ENCODE data around the gene CD300LB.
"Not testable (repeated sequence)": the region's sequence is repeated elsewhere in the genome, so short reads cannot be mapped to it uniquely, and the experiment has no call there.

The CD300LB gene

GRCh38 chr17:74561586-74561985, 30.3 kb upstream of the CD300LB start:
- H3K4me3 Mint-ChIP-seq: no peak overlapping the region
- peaks cover 28% of the 10 kb centered on the region for H3K27me3 Mint-ChIP-seq (ENCODE audit: low read depth)
- no peak overlapping the region for H3K27ac Mint-ChIP-seq
- no peaks in the 10 kb centered on the region for H3K36me3 Mint-ChIP-seq (ENCODE audit: low read depth)
- peaks cover 4% of the 10 kb centered on the region for H3K4me1 Mint-ChIP-seq (ENCODE audit: low read depth)
- H3K9me3 Mint-ChIP-seq: no peaks in the 10 kb centered on the region

- Mint-ChIP-seq H3K9me3 (no peaks in the 10 kb centered on the region), H3K27me3 (ENCODE audit: low read depth) (peaks cover 42% of the 10 kb centered on the region), H3K4me3 (no peak overlapping the region), H3K27ac (no peak overlapping the region), H3K36me3 (ENCODE audit: low read depth) (no peaks in the 10 kb centered on the region), H3K4me1 (ENCODE audit: low read depth) (peaks cover 7% of the 10 kb centered on the region)
Measured at GRCh38 chr17:74558882-74559519, 27.7 kb upstream of the CD300LB start.

- H3K4me3 Mint-ChIP-seq; H3K9me3 Mint-ChIP-seq; H3K4me1 Mint-ChIP-seq (ENCODE audit: low read depth); H3K36me3 Mint-ChIP-seq (ENCODE audit: low read depth); H3K27ac Mint-ChIP-seq: not testable (repeated sequence)
- peaks cover 42% of the 10 kb centered on the region for H3K27me3 Mint-ChIP-seq (ENCODE audit: low read depth)
Measured at GRCh38 chr17:74558402-74558801, 27.1 kb upstream of the CD300LB start.

GRCh38 chr17:74555427-74555940, 24.2 kb upstream of the CD300LB start:
- Mint-ChIP-seq H3K36me3 (ENCODE audit: low read depth) (no peaks in the 10 kb centered on the region), H3K27ac (no peak overlapping the region), H3K4me1 (ENCODE audit: low read depth) (peaks cover 7% of the 10 kb centered on the region), H3K4me3 (no peak overlapping the region), H3K27me3 (ENCODE audit: low read depth) (peaks cover 44% of the 10 kb centered on the region), H3K9me3 (no peaks in the 10 kb centered on the region)

- Mint-ChIP-seq H3K27me3 (ENCODE audit: low read depth) (peaks cover 44% of the 10 kb centered on the region), H3K4me3 (no peak overlapping the region), H3K9me3 (no peaks in the 10 kb centered on the region), H3K27ac (no peak overlapping the region), H3K36me3 (ENCODE audit: low read depth) (no peaks in the 10 kb centered on the region), H3K4me1 (ENCODE audit: low read depth) (peaks cover 7% of the 10 kb centered on the region)
Measured at GRCh38 chr17:74554909-74555308, 23.6 kb upstream of the CD300LB start.

GRCh38 chr17:74552037-74552436, 20.8 kb upstream of the CD300LB start:
- Mint-ChIP-seq H3K4me1 (ENCODE audit: low read depth) (peaks cover 15% of the 10 kb centered on the region), H3K27me3 (ENCODE audit: low read depth) (peaks cover 30% of the 10 kb centered on the region), H3K27ac (no peak overlapping the region), H3K36me3 (ENCODE audit: low read depth) (no peaks in the 10 kb centered on the region), H3K4me3 (no peak overlapping the region), H3K9me3 (no peaks in the 10 kb centered on the region)

GRCh38 chr17:74550602-74551001, 19.3 kb upstream of the CD300LB start:
- Mint-ChIP-seq H3K4me1 (ENCODE audit: low read depth) (peaks cover 15% of the 10 kb centered on the region), H3K4me3 (no peak overlapping the region), H3K36me3 (ENCODE audit: low read depth) (no peaks in the 10 kb centered on the region), H3K27ac (no peak overlapping the region), H3K9me3 (no peaks in the 10 kb centered on the region), H3K27me3 (ENCODE audit: low read depth) (peaks cover 21% of the 10 kb centered on the region)

- Mint-ChIP-seq H3K36me3 (ENCODE audit: low read depth) (no peaks in the 10 kb centered on the region), H3K4me3 (no peak overlapping the region), H3K27me3 (ENCODE audit: low read depth) (peaks cover 13% of the 10 kb centered on the region), H3K9me3 (no peaks in the 10 kb centered on the region), H3K4me1 (ENCODE audit: low read depth) (peaks cover 20% of the 10 kb centered on the region), H3K27ac (no peak overlapping the region)
Measured at GRCh38 chr17:74549343-74549742, 18.1 kb upstream of the CD300LB start.

GRCh38 chr17:74547736-74548135, 16.5 kb upstream of the CD300LB start:
- H3K9me3 Mint-ChIP-seq: no peaks in the 10 kb centered on the region
- H3K4me3 Mint-ChIP-seq: peak overlapping the region; percentile 70
- H3K4me1 Mint-ChIP-seq (ENCODE audit: low read depth): peaks cover 20% of the 10 kb centered on the region
- H3K27me3 Mint-ChIP-seq (ENCODE audit: low read depth): peaks cover 2% of the 10 kb centered on the region
- peak overlapping the region; percentile 91 for H3K27ac Mint-ChIP-seq
- no peaks in the 10 kb centered on the region for H3K36me3 Mint-ChIP-seq (ENCODE audit: low read depth)

GRCh38 chr17:74547264-74547663, 16.0 kb upstream of the CD300LB start:
- Mint-ChIP-seq H3K27ac (peak overlapping the region; percentile 91), H3K4me3 (peak overlapping the region; percentile 70)

GRCh38 chr17:74546586-74546985, 15.3 kb upstream of the CD300LB start:
- H3K9me3 Mint-ChIP-seq: no peaks in the 10 kb centered on the region
- H3K27me3 Mint-ChIP-seq (ENCODE audit: low read depth): no peaks in the 10 kb centered on the region
- no peak overlapping the region for H3K4me3 Mint-ChIP-seq
- H3K36me3 Mint-ChIP-seq (ENCODE audit: low read depth): no peaks in the 10 kb centered on the region
- H3K27ac Mint-ChIP-seq: peak overlapping the region; percentile 32
- H3K4me1 Mint-ChIP-seq (ENCODE audit: low read depth): peaks cover 20% of the 10 kb centered on the region

More at GRCh38 chr17:74547264-74547663, 16.0 kb upstream of the CD300LB start:
- H3K9me3 Mint-ChIP-seq: no peaks in the 10 kb centered on the region
- H3K27me3 Mint-ChIP-seq (ENCODE audit: low read depth): no peaks in the 10 kb centered on the region
- H3K36me3 Mint-ChIP-seq (ENCODE audit: low read depth): no peaks in the 10 kb centered on the region
- peaks cover 20% of the 10 kb centered on the region for H3K4me1 Mint-ChIP-seq (ENCODE audit: low read depth)

GRCh38 chr17:74545843-74546230, 14.6 kb upstream of the CD300LB start, which contains the start of gene CD300C:
Gene CD300C, minus strand, starts transcription at chr17:74546115. Its CDS starts 333 bp downstream, at chr17:74545782.
- H3K9me3 Mint-ChIP-seq: no peaks in the 10 kb centered on the region
- peaks cover 20% of the 10 kb centered on the region for H3K4me1 Mint-ChIP-seq (ENCODE audit: low read depth)
- no peaks in the 10 kb centered on the region for H3K27me3 Mint-ChIP-seq (ENCODE audit: low read depth)
- no peaks in the 10 kb centered on the region for H3K36me3 Mint-ChIP-seq (ENCODE audit: low read depth)
- H3K4me3 Mint-ChIP-seq: no peak within 1 kb of the TSS
- peak within 1 kb of the TSS; percentile 32 for H3K27ac Mint-ChIP-seq

GRCh38 chr17:74544991-74545842, 13.9 kb upstream of the CD300LB start:
- Mint-ChIP-seq H3K27ac (no peak overlapping the region), H3K4me3 (no peak overlapping the region), H3K36me3 (ENCODE audit: low read depth) (no peaks in the 10 kb centered on the region), H3K27me3 (ENCODE audit: low read depth) (peaks cover 2% of the 10 kb centered on the region), H3K4me1 (ENCODE audit: low read depth) (peaks cover 20% of the 10 kb centered on the region), H3K9me3 (no peaks in the 10 kb centered on the region)

GRCh38 chr17:74543891-74544760, 12.9 kb upstream of the CD300LB start:
- Mint-ChIP-seq H3K27ac (no peak overlapping the region), H3K4me3 (no peak overlapping the region), H3K9me3 (no peaks in the 10 kb centered on the region), H3K27me3 (ENCODE audit: low read depth) (peaks cover 9% of the 10 kb centered on the region), H3K4me1 (ENCODE audit: low read depth) (peaks cover 20% of the 10 kb centered on the region), H3K36me3 (ENCODE audit: low read depth) (no peaks in the 10 kb centered on the region)

All from T-helper 1 cell treated with Interleukin-12 subunit alpha and Interleukin-12 subunit beta and Interleukin-4 antibody, amounts not matched to agents 30 μg/mL and 1 μg/mL, for 36 hours (primary cell).